GM06990 (cell line): ENCODE results near the gene FAHD2A.

Source experiments
- DNase-seq: peaks from one replicate; pipeline ENCODE4 v3.0.0-alpha.2; 2011; ENCODE audit not compliant: insufficient read length; ENCODE audit errors: extremely low read depth
- H3K27me3 ChIP-seq: replicated peaks from 2 replicates; pipeline ENCODE4 v1.6.0; 2011; ENCODE audit warnings: low read length; ENCODE audit not compliant: control insufficient read depth, insufficient read depth
- H3K36me3 ChIP-seq: 2 replicates; pipeline ENCODE4 v1.5.1; 2011; ENCODE audit warnings: low read length; ENCODE audit not compliant: control insufficient read depth, insufficient read depth
- H3K4me3 ChIP-seq: replicated peaks from 2 replicates; pipeline ENCODE4 v1.5.1; 2011; ENCODE audit warnings: low read depth, mild to moderate bottlenecking, control low read depth, low read length
- CTCF ChIP-seq: IDR thresholded peaks from 2 replicates; pipeline ENCODE4 v1.5.1; 2011; ENCODE audit warnings: low read length, control low read depth, mild to moderate bottlenecking, inconsistent platforms; ENCODE audit not compliant: insufficient read depth, poor library complexity, severe bottlenecking

Gene FAHD2A

GRCh38 chr2:95387358-95387757 lies 15.2 kb upstream of the FAHD2A start:
- no peak for DNase-seq
- TF ChIP-seq CTCF, result no peak
- no peaks in the 10 kb centered on the region for H3K27me3 ChIP-seq
- no peak overlapping the region for H3K4me3 ChIP-seq
- no peaks in the 10 kb centered on the region for H3K36me3 ChIP-seq

DNA sequence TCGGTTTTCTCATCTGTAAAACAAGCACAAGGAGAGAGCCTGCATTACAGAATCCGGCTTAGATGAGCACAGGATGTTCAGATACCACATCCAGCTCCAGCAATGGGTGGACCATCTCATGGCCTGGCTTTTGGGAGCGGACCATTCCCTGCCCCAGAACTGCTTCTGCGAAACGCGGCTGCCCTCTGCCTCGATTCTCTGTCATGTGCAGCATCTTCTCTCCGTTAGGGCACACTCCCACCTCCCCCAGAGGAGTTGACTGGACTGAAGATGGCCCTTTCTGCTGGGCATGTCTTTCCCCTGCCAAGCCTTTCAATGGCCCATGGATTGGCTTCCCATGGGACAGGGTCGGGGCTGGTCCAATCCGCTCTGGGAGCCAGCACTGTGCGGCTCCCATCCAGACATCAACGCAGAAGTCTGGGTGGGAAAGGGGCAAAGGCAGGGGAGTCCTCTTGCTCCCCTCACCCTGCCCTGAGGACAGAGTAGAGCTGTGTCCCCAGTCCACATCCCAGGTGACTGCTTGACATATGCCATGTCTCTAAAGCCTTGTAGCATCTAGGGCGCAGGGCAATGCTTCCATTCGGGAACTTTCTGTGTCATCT lies 14.3 kb upstream of the FAHD2A start:
- Histone ChIP-seq H3K4me3 (no peak overlapping the region), H3K27me3 (no peaks in the 10 kb centered on the region), H3K36me3 (no peaks in the 10 kb centered on the region)
- no peak for DNase-seq
- no peak for TF ChIP-seq CTCF

DNA sequence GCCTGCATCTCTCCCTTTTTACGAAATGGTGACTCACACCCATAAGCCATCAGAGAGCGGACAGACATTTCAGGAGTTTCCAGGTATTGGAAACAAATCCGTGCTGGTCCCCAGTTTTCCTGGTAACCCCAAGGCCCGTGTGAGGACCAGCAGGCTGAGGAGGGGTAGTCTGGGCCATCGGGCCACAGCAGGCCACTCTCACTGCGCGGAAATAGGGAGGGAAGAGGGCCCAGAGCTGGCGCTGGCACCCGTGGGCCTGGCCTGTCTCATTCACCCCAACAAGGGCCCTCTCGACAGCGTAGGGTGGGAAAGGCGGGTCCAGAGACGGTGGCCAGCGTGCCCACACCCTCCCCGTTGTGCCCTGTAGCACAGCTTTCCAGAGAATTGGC lies 13.7 kb upstream of the FAHD2A start:
- no peaks in the 10 kb centered on the region for H3K36me3 ChIP-seq
- no peak for TF ChIP-seq CTCF
- no peak for DNase-seq
- H3K27me3 ChIP-seq, result no peaks in the 10 kb centered on the region
- H3K4me3 ChIP-seq, result no peak overlapping the region

DNA sequence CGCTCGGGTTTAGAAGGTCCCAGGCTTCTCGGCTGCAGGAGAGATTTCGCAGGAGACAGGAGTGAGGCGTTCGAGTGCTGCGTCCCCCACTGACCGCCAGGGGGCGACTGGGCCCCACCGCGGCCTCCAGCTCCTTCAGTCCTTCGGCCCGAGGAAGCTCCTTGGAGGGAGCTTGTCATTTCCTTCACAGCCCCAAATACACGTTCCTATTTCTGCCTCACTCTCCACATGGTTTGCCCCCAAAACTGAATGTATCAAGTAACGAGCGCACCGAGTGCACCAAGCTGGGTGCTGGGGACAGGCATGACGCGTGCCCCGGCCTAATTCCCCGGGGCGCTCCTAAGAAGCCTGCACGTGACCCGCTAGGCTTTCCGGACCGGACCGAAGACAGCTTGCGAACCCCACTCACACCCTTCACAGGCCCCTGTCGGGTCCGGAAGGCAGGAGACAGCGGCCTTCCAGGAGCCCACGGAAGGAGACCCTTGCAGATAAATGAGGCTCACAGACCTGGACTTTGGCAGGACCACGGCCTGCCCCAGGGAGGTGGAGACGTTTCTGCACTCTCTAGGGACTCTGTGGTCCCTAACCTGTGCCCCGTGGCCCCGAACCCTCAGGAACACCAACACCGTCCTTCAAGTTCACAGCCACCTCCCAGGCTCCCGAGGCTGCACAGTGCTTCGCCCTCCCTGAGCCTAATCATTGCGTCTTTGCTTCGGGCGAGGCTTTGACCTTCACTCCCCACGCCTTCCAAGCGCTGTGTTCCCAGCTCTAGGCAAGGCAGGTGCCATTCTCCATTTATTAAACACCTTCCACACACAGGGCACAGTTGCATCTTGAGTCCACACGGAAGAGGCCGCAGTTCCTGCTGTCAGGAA lies 13.0 kb upstream of the FAHD2A start:
- peak; percentile 57 for DNase-seq
- no peaks in the 10 kb centered on the region for H3K36me3 ChIP-seq
- peak; percentile 99 for TF ChIP-seq CTCF
- H3K27me3 ChIP-seq, result no peaks in the 10 kb centered on the region
- H3K4me3 ChIP-seq, result no peak overlapping the region

DNA sequence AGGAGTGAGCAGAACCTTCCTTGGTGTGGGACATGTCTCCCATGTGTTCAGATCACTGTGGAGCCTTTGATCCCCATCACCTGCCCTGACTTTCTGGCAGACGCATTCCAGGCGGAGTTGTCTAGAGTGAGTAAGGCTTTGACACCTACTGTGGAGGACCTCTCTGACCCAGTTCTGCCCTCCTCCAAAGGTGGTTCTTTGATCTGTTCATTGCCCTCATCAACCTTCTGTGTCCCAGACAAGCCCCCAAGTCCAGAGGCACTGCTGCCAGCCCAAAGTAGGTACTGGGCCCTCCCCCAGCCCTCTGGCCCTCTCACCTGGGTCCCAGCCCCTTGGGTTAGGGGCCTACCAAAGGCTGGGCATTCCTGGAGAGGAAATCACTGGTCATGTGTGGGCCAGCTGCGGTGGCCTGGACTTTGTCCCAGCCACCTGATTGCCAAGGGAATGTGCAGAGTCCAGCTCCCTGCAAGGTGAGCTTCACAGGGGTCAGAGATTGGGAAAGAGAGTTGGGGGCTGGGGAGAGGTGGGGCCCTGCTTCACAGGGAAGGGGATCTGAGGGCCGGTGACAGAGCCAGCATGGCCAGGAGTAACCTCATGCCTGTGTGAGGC lies 12.1 kb upstream of the FAHD2A start:
- Histone ChIP-seq H3K36me3 (no peaks in the 10 kb centered on the region), H3K27me3 (no peaks in the 10 kb centered on the region), H3K4me3 (no peak overlapping the region)
- no peak for TF ChIP-seq CTCF
- no peak for DNase-seq
